Right forelimb (tissue), 1 donor: Measurements from ENCODE around the gene SLX4IP.
A peak's percentile ranks its signal among the peaks of the same experiment; 100 is the strongest.

Source experiments
- DNase-seq: peaks from one replicate; pipeline ENCODE4 v3.0.0-alpha.2; 2018

SLX4IP gene

GRCh38 chr20:10467681-10468339 is 32.7 kb downstream of the SLX4IP start:
- DNase-seq = no peak

GRCh38 chr20:10468340-10468845 is 33.3 kb downstream of the SLX4IP start:
- no peak for DNase-seq

GRCh38 chr20:10469056-10469455 is 34.0 kb downstream of the SLX4IP start:
- DNase-seq = no peak

- peak; percentile 75 for DNase-seq
Observed at GRCh38 chr20:10469599-10469998, 34.5 kb downstream of the SLX4IP start.

GRCh38 chr20:10470276-10470675 is 35.2 kb downstream of the SLX4IP start:
- DNase-seq = no peak

GRCh38 chr20:10472871-10473270 is 37.8 kb downstream of the SLX4IP start:
- no peak for DNase-seq

- no peak for DNase-seq
Observed at GRCh38 chr20:10474606-10475184, 39.6 kb downstream of the SLX4IP start.

GRCh38 chr20:10475225-10475624 is 40.1 kb downstream of the SLX4IP start:
- DNase-seq = no peak

GRCh38 chr20:10476319-10476724 is 41.2 kb downstream of the SLX4IP start:
- no peak for DNase-seq

GRCh38 chr20:10478205-10478604 is 43.1 kb downstream of the SLX4IP start:
- DNase-seq = no peak

- DNase-seq = no peak
Observed at GRCh38 chr20:10478930-10479329, 43.8 kb downstream of the SLX4IP start.

- no peak for DNase-seq
Observed at GRCh38 chr20:10481676-10482075, 46.6 kb downstream of the SLX4IP start.

GRCh38 chr20:10483691-10484090 is 48.6 kb downstream of the SLX4IP start:
- no peak for DNase-seq

GRCh38 chr20:10487142-10488136 is 52.3 kb downstream of the SLX4IP start:
- no peak for DNase-seq

GRCh38 chr20:10488534-10488933 is 53.4 kb downstream of the SLX4IP start:
- no peak for DNase-seq

GRCh38 chr20:10489853-10490252 is 54.7 kb downstream of the SLX4IP start:
- no peak for DNase-seq

GRCh38 chr20:10490257-10490656 is 55.2 kb downstream of the SLX4IP start:
- DNase-seq = no peak

GRCh38 chr20:10490706-10491105 is 55.6 kb downstream of the SLX4IP start:
- DNase-seq = no peak

- DNase-seq = no peak
Observed at GRCh38 chr20:10492065-10492464, 57.0 kb downstream of the SLX4IP start.

GRCh38 chr20:10492844-10493243 is 57.7 kb downstream of the SLX4IP start:
- DNase-seq = no peak

GRCh38 chr20:10495173-10495572 is 60.1 kb downstream of the SLX4IP start:
- DNase-seq = no peak

GRCh38 chr20:10496465-10496864 is 61.4 kb downstream of the SLX4IP start:
- no peak for DNase-seq

GRCh38 chr20:10497283-10497682 is 62.2 kb downstream of the SLX4IP start:
- DNase-seq = no peak
